Chondrocyte (in vitro differentiated cells): Measurements from ENCODE around the gene ADARB2. TPM values are rescaled to one million over a fixed set of nuclear protein-coding genes. Genes with fewer than 3 reads are reported as not detected.
A peak's percentile ranks its signal among the peaks of the same experiment; 100 is the strongest.
"Not testable (repeated sequence)": the region's sequence is repeated elsewhere in the genome, so short reads cannot be mapped to it uniquely, and the experiment has no call there.

Experiments
- DNase-seq: peaks from one replicate; pipeline ENCODE4 v3.0.0; 2021; ENCODE audit warnings: mixed read lengths, low spot score
- H3K27ac Mint-ChIP-seq: one replicate; pipeline ENCODE4 v1.8.0; 2021; ENCODE audit warnings: mild to moderate bottlenecking, moderate library complexity, mixed read lengths; ENCODE audit not compliant: unreplicated experiment
- H3K27me3 Mint-ChIP-seq: 2 replicates; pipeline ENCODE4 v1.8.0; 2021; ENCODE audit warnings: low read depth, mixed read lengths
- H3K36me3 Mint-ChIP-seq: 2 replicates; pipeline ENCODE4 v1.8.0; 2021; ENCODE audit warnings: low read depth, mixed read lengths
- H3K4me1 Mint-ChIP-seq: 2 replicates; pipeline ENCODE4 v1.8.0; 2021; ENCODE audit warnings: low read depth, mild to moderate bottlenecking, mixed read lengths
- H3K4me3 Mint-ChIP-seq: one replicate; pipeline ENCODE4 v1.8.0; 2021; ENCODE audit warnings: mild to moderate bottlenecking, moderate library complexity, mixed read lengths; ENCODE audit not compliant: unreplicated experiment
- H3K9me3 Mint-ChIP-seq: 2 replicates; pipeline ENCODE4 v1.8.0; 2021; ENCODE audit warnings: low read depth, mixed read lengths
- CTCF ChIP-seq: fragments of 200-600 bp; sonication (generic); IDR thresholded peaks from 2 replicates; pipeline ENCODE4 v1.5.0; 2021; ENCODE audit warnings: antibody characterized with exemption, mild to moderate bottlenecking, moderate library complexity
- total RNA-seq: library from RNA; stranded (reverse); gene quantifications from 3 replicates; pipeline ENCODE4 v1.2.1, GENCODE V29; 2021

The ADARB2 gene
- total RNA-seq, 1 donor from 2014 or later: 3.3 TPM

GRCh38 chr10:1416456-1417037, 320.8 kb downstream of the ADARB2 start:
- DNase-seq: peak; percentile 57
- H3K9me3 Mint-ChIP-seq: no peaks in the 10 kb centered on the region
- H3K36me3 Mint-ChIP-seq: no peaks in the 10 kb centered on the region
- no peak overlapping the region for H3K4me3 Mint-ChIP-seq
- no peak overlapping the region for H3K27ac Mint-ChIP-seq
- H3K27me3 Mint-ChIP-seq: no peaks in the 10 kb centered on the region
- TF ChIP-seq CTCF: no peak
- H3K4me1 Mint-ChIP-seq: peaks cover 13% of the 10 kb centered on the region

GRCh38 chr10:1414893-1415292, 322.4 kb downstream of the ADARB2 start:
- no peaks in the 10 kb centered on the region for H3K9me3 Mint-ChIP-seq
- H3K27me3 Mint-ChIP-seq: no peaks in the 10 kb centered on the region
- no peaks in the 10 kb centered on the region for H3K36me3 Mint-ChIP-seq
- no peak overlapping the region for H3K27ac Mint-ChIP-seq
- H3K4me3 Mint-ChIP-seq: no peak overlapping the region
- no peak for DNase-seq
- H3K4me1 Mint-ChIP-seq: no peaks in the 10 kb centered on the region
- no peak for TF ChIP-seq CTCF

GRCh38 chr10:1414346-1414745, 323.0 kb downstream of the ADARB2 start:
- not testable (repeated sequence) for H3K27ac Mint-ChIP-seq, H3K4me1 Mint-ChIP-seq, H3K36me3 Mint-ChIP-seq, DNase-seq, H3K9me3 Mint-ChIP-seq, H3K4me3 Mint-ChIP-seq, H3K27me3 Mint-ChIP-seq

GRCh38 chr10:1413823-1414222, 323.5 kb downstream of the ADARB2 start:
- no peak overlapping the region for H3K4me3 Mint-ChIP-seq
- no peaks in the 10 kb centered on the region for H3K27me3 Mint-ChIP-seq
- no peaks in the 10 kb centered on the region for H3K9me3 Mint-ChIP-seq
- no peak overlapping the region for H3K27ac Mint-ChIP-seq
- H3K36me3 Mint-ChIP-seq: no peaks in the 10 kb centered on the region
- peak; percentile 40 for DNase-seq
- no peaks in the 10 kb centered on the region for H3K4me1 Mint-ChIP-seq
- TF ChIP-seq CTCF: no peak

GRCh38 chr10:1413256-1413655, 324.1 kb downstream of the ADARB2 start:
- peak; percentile 35 for DNase-seq
- no peak for TF ChIP-seq CTCF
- no peaks in the 10 kb centered on the region for H3K27me3 Mint-ChIP-seq
- no peaks in the 10 kb centered on the region for H3K36me3 Mint-ChIP-seq
- H3K4me1 Mint-ChIP-seq: no peaks in the 10 kb centered on the region
- no peaks in the 10 kb centered on the region for H3K9me3 Mint-ChIP-seq
- H3K4me3 Mint-ChIP-seq: no peak overlapping the region
- H3K27ac Mint-ChIP-seq: no peak overlapping the region

- Mint-ChIP-seq H3K27ac (no peak overlapping the region), H3K4me3 (no peak overlapping the region), H3K9me3 (no peaks in the 10 kb centered on the region), H3K27me3 (no peaks in the 10 kb centered on the region), H3K36me3 (no peaks in the 10 kb centered on the region), H3K4me1 (no peaks in the 10 kb centered on the region)
- TF ChIP-seq CTCF: no peak
- peak; percentile 47 for DNase-seq
Measured at GRCh38 chr10:1412531-1413189, 324.7 kb downstream of the ADARB2 start.
